K562 (cell line): ENCODE results near the gene PFKL. TPM values are rescaled to one million over a fixed set of nuclear protein-coding genes. Genes with fewer than 3 reads are reported as not detected.

Source experiments
- ATF1 ChIP-seq, 2 experiments: fragments of 450-650 bp in 1 of 2; IDR thresholded peaks; 2 replicates each; pipeline ENCODE4 v1.6.1; 2016; ENCODE audit warnings: missing compliant biosample characterization in 1 of 2, missing genetic modification characterization in 1 of 2
- ATF7 ChIP-seq: fragments of 450-650 bp; IDR thresholded peaks from 2 replicates; pipeline ENCODE4 v1.7.1; 2014; ENCODE audit warnings: mild to moderate bottlenecking, moderate library complexity
- CCNT2 ChIP-seq: IDR thresholded peaks from 2 replicates; pipeline ENCODE4 v1.6.1; 2011; ENCODE audit warnings: borderline replicate concordance, low read depth, mild to moderate bottlenecking, moderate library complexity, mixed read lengths, low read length; ENCODE audit not compliant: insufficient read length; ENCODE audit errors: extremely low read depth
- CEBPG ChIP-seq, 3 experiments: fragments of 200-800 bp in 1 of 3; sonication (Bioruptor generic) in 1 of 3; sonication (generic) in 1 of 3; formaldehyde crosslinking in 1 of 3; IDR thresholded peaks in 2 of 3; conservative IDR thresholded peaks in 1 of 3; 2 replicates each; pipeline versions ENCODE4 v1.6.1 to v1.8.0; 2016 to 2022; ENCODE audit warnings: missing compliant biosample characterization in 2 of 3, missing genetic modification characterization in 2 of 3, mild to moderate bottlenecking in 1 of 3, missing genetic modification reagents in 1 of 3
- CHCHD3 ChIP-seq: fragments of 250-450 bp; sonication (Bioruptor Pico); IDR thresholded peaks from 2 replicates; pipeline ENCODE4 v2.1.2; 2022; ENCODE audit warnings: mild to moderate bottlenecking
- DEAF1 ChIP-seq: fragments of 450-650 bp; formaldehyde crosslinking; IDR thresholded peaks from 2 replicates; pipeline ENCODE4 v1.4.0; 2020; ENCODE audit warnings: mild to moderate bottlenecking, moderate library complexity
- GABPA ChIP-seq: fragments of 200-800 bp; sonication (Bioruptor generic); conservative IDR thresholded peaks from 2 replicates; pipeline ENCODE4 v1.6.1; 2016; ENCODE audit warnings: low read depth, missing genetic modification characterization, missing compliant biosample characterization
- HNRNPUL1 ChIP-seq: fragments of 200-400 bp; formaldehyde crosslinking; IDR thresholded peaks from 2 replicates; pipeline ENCODE4 v1.6.1; 2017; ENCODE audit warnings: low read length
- MYC ChIP-seq, 2 experiments: fragments of 250-450 bp in 1 of 2; sonication (Bioruptor Pico) in 1 of 2; IDR thresholded peaks; 2 replicates each; pipeline versions ENCODE4 v1.5.1 to v1.6.1; 2012 to 2021; ENCODE audit warnings: low read depth in 2 of 2, borderline replicate concordance in 1 of 2, improper control_type of control experiment in 1 of 2, low read length in 1 of 2, mild to moderate bottlenecking in 1 of 2, moderate library complexity in 1 of 2
- NFXL1 ChIP-seq: fragments of 450-650 bp; formaldehyde crosslinking; IDR thresholded peaks from 2 replicates; pipeline ENCODE4 v1.4.0; 2021; ENCODE audit warnings: mild to moderate bottlenecking
- NONO ChIP-seq, 2 experiments: fragments of 200-400 bp in 1 of 2; fragments of 450-650 bp in 1 of 2; formaldehyde crosslinking in 1 of 2; IDR thresholded peaks; 2 replicates each; pipeline ENCODE4 v1.6.1; 2017; ENCODE audit warnings: low read depth in 2 of 2, mild to moderate bottlenecking in 2 of 2, moderate library complexity in 2 of 2, low read length in 1 of 2
- PHF8 ChIP-seq: fragments of 200-600 bp; sonication (generic); IDR thresholded peaks from 2 replicates; pipeline ENCODE4 v1.6.1; 2012; ENCODE audit warnings: mixed run types, mild to moderate bottlenecking, inconsistent platforms, low read length, moderate library complexity, borderline replicate concordance
- PTTG1 ChIP-seq: fragments of 450-650 bp; IDR thresholded peaks from 2 replicates; pipeline ENCODE4 v1.6.1; 2016; ENCODE audit warnings: low read depth, mild to moderate bottlenecking, missing genetic modification characterization, missing compliant biosample characterization
- RUNX1 ChIP-seq: sonication (generic); IDR thresholded peaks from 2 replicates; pipeline ENCODE4 v1.6.1; 2016; ENCODE audit warnings: antibody characterized with exemption, low read depth
- SFPQ ChIP-seq: fragments of 200-400 bp; formaldehyde crosslinking; IDR thresholded peaks from 2 replicates; pipeline ENCODE4 v1.6.1; 2017; ENCODE audit warnings: mild to moderate bottlenecking, low read depth, low read length, moderate library complexity
- TFAP4 ChIP-seq: sonication (generic); formaldehyde crosslinking; IDR thresholded peaks from 2 replicates; pipeline ENCODE4 v1.8.0; 2022; ENCODE audit warnings: missing genetic modification reagents, mild to moderate bottlenecking, moderate library complexity, borderline replicate concordance
- ZBTB7A ChIP-seq: IDR thresholded peaks from 2 replicates; pipeline ENCODE4 v1.6.1; 2011; ENCODE audit warnings: low read depth, mild to moderate bottlenecking, low read length, moderate library complexity, borderline replicate concordance; ENCODE audit not compliant: control insufficient read depth
- ZKSCAN3 ChIP-seq: fragments of 250-450 bp; sonication (Bioruptor Pico); IDR thresholded peaks from 2 replicates; pipeline ENCODE4 v1.4.0; 2020
- ZNF3 ChIP-seq: fragments of 250-450 bp; sonication (Bioruptor Pico); IDR thresholded peaks from 2 replicates; pipeline ENCODE4 v1.5.0; 2021; ENCODE audit warnings: mild to moderate bottlenecking, moderate library complexity
- ZNF347 ChIP-seq: fragments of 450-650 bp; formaldehyde crosslinking; IDR thresholded peaks from 2 replicates; pipeline ENCODE4 v1.4.0; 2020; ENCODE audit warnings: low read depth, mild to moderate bottlenecking, moderate library complexity
- ZNF586 ChIP-seq: fragments of 450-650 bp; formaldehyde crosslinking; conservative IDR thresholded peaks from 2 replicates; pipeline ENCODE4 v1.4.0; 2020; ENCODE audit warnings: mild to moderate bottlenecking, moderate library complexity
- ZNF699 ChIP-seq: fragments of 250-450 bp; sonication (Bioruptor Pico); IDR thresholded peaks from 2 replicates; pipeline ENCODE4 v1.8.0; 2021; ENCODE audit warnings: mild to moderate bottlenecking, moderate library complexity; ENCODE audit not compliant: insufficient replicate concordance
- ZNF778 ChIP-seq: fragments of 450-650 bp; formaldehyde crosslinking; IDR thresholded peaks from 2 replicates; pipeline ENCODE4 v1.4.0; 2020; ENCODE audit warnings: mild to moderate bottlenecking, moderate library complexity
- ZNF830 ChIP-seq: fragments of 250-450 bp; sonication (Bioruptor Pico); IDR thresholded peaks from 2 replicates; pipeline ENCODE4 v1.5.0; 2021; ENCODE audit warnings: mild to moderate bottlenecking
- polyA plus RNA-seq, 8 experiments: library from polyadenylated mRNA; depleted of rRNA in 4 of 8; stranded (reverse) in 5 of 8; unstranded in 3 of 8; fragments of >200 nt; fragmentation: Nextera tagmentation in 2 of 8; fragmentation: Illumina TruSeq in 1 of 8; extraction: Ambion mirVana in 2 of 8; extraction: Trizol in 1 of 8; gene quantifications; 2 replicates each; pipeline versions ENCODE4 v1.2.1 to v1.2.3, GENCODE V29; 2011 to 2014; ENCODE audit warnings: inconsistent platforms in 1 of 8, missing spikeins in 1 of 8
- total RNA-seq, 7 experiments: library from RNA; depleted of rRNA in 6 of 7; stranded (reverse); fragments of >200 nt in 6 of 7; fragmentation: Illumina TruSeq in 2 of 7; extraction: Trizol in 2 of 7; gene quantifications; 2 replicates each; pipeline versions ENCODE4 v1.2.1 to v1.2.3, GENCODE V29; 2011 to 2021; ENCODE audit warnings: low replicate concordance in 1 of 7

PFKL gene
- total and polyA plus RNA-seq, 9 of the 15 experiments (the other 6 are each of a cell fraction or from before 2014, with no cell fraction given): 1.1 to 124 (median 45.6) TPM

DNA sequence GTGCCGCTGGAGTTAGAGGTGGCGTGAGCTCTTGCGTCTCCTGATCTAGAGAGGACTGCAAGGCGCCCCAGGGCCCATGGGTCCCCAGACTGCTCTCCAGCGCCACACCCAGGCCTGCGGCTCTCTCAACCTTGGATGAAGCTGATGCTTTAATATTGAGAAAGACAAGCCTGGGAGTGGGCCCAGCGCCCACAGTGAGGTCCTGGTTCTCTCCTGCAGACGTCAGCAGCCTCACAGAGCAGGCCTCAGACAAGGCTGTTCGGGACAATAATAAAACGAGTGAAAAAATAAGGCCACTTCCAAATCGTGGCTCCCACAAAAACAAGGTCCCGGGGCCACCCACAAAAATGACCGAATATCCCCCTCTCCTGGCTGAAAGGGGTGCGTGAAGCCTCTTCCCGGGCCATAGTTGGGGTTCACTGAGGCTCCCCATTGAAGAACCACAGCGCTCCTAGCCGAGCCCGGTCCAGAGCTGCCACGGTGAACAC, 32.2 kb upstream of the PFKL start (continued):
- TF ChIP-seq ZNF830 (CRISPR knock-in tag) (no peak), HNRNPUL1 (no peak), ZNF586 (no peak), ZKSCAN3 (CRISPR knock-in tag) (no peak), SFPQ (no peak), RUNX1 (no peak), ZBTB7A (no peak), GABPA (tag) (0 out of 2 replicates have a peak, but pooled peaks have one; percentile 22), ZNF3 (CRISPR knock-in tag) (no peak), ATF7 (peak; percentile 67), PTTG1 (tag) (no peak), ZNF347 (CRISPR knock-in tag) (no peak), MYC (IDR thresholded peaks at IDR 0.05; ENCODE audit: low read depth, low read length) (peak; percentile 48), MYC (CRISPR knock-in tag; IDR thresholded peaks at IDR 0.05; ENCODE audit: borderline replicate concordance, low read depth) (0 out of 2 replicates have a peak, but pooled peaks have one; percentile 30), NFXL1 (CRISPR knock-in tag) (no peak), CEBPG (CRISPR knock-in tag; IDR thresholded peaks at IDR 0.05) (no peak), CEBPG (tag; conservative IDR thresholded peaks at IDR 0.05 in 1 of 2, IDR thresholded peaks at IDR 0.05 in 1 of 2) (0 out of 4 replicates have a peak, but pooled peaks of 1 of the 2 experiments have one; percentile 11), ATF1 (CRISPR knock-in tag; IDR thresholded peaks at IDR 0.05) (no peak), ATF1 (tag; IDR thresholded peaks at IDR 0.05) (peak; percentile 50), TFAP4 (CRISPR knock-in tag) (peak; percentile 20; the same call in 1 of the 2 replicates), NONO (IDR thresholded peaks at IDR 0.05; ENCODE audit: low read depth in 2 of 2, low read length in 1 of 2) (no peak), ZNF699 (CRISPR knock-in tag) (no peak), CHCHD3 (CRISPR knock-in tag) (no peak), DEAF1 (CRISPR knock-in tag) (peak; percentile 99), CCNT2 (no peak), PHF8 (no peak), ZNF778 (no peak)
